Kasumi-1 (cell line): ENCODE measurements around the gene RB1.
"Not testable (repeated sequence)": the region's sequence is repeated elsewhere in the genome, so short reads cannot be mapped to it uniquely, and the experiment has no call there.

Experiments used
- DNase-seq, 2 experiments: peaks; one replicate each; lab custom pipeline; 2025; lab: John Stamatoyannopoulos, UW

The RB1 gene

DNA sequence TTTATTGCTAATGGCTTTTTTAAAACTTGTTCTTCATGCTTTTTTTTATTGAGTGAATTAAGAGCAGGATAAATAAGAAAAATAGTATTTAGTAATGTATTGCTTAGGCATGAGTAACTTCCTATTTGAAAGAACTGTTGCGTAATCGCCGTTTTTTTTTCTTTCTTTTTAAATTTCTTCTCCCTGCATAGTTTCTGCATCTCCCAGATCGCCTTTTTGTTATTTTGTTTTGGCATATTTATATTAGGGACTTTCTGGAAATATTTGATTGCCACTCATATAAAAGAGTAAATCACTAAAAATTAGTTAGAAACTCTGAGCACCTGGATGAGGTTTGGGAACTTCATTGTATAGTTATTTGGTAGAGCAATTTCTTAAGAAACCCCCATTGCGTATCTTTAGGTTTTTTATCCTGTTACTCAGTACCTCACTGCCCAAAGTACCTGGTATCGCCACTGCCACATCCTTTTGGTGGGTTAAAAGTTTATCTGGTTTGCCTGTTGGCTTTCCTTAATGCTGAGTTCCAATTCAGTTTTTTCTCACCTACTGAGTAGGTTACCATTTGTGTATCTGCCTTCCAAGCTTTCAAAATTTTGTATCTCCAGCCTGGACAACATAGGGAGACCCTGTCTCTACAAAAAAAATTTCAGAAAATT, 145.5 kb downstream of the RB1 start:
- peak; percentile 45 to 61 for DNase-seq

DNA sequence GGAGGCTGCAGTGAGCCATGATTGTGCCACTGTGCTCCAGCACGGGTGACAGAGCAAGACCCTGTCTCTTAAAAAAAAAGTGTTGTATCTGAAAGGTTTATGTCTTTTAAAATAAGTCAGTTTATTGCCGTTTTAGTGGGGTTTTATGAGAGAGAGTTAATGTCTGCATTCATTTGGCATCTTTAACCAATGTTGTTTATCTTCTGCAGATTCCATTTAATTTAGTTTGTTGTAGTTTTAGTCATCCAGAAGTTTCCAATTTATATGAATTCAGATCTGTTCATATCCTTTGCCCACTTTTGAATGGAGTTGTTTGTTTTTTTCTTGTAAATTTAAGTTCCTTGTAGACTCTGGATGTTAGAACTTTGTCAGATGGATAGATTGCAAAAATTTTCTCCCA, 146.1 kb downstream of the RB1 start:
- no peak for DNase-seq

DNA sequence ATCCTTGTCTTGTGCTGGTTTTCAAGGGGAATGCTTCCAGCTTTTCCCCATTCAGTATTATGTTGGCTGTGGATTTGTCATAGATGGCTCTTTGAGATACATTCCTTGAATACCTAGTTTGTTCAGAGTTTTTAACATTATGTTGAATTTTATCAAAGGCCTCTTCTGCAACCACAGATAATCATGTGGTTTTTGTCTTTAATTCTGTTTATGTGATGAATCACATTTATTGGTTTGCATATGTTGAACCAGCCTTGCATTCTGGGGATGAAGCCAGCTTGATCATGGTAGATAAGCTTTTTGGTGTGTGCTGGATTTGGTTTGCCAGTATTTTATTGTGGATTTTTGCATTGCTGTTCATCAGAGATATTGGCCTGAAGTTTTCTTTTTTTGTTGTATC, 147.6 kb downstream of the RB1 start:
- DNase-seq, result not testable (repeated sequence)

DNA sequence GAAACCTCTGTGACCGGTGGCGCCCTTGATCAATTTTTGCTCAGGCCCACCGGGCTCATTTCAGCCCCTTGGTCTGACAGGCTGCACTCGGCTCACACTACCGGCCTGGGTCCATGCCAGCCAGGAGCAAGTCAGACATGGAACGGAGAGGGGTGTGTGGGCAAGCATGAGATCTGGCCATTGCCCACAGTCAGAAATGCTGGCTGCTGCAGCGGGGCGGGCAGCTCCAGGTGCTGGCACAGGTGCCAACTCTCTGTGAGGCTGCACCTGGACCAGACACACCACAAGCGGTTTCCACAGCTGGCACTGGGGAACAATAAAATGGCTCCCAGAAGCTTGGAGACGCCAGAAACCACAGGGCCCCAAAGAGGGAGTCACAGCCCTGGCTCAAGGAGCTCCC, 153.0 kb downstream of the RB1 start:
- DNase-seq, result no peak

DNA sequence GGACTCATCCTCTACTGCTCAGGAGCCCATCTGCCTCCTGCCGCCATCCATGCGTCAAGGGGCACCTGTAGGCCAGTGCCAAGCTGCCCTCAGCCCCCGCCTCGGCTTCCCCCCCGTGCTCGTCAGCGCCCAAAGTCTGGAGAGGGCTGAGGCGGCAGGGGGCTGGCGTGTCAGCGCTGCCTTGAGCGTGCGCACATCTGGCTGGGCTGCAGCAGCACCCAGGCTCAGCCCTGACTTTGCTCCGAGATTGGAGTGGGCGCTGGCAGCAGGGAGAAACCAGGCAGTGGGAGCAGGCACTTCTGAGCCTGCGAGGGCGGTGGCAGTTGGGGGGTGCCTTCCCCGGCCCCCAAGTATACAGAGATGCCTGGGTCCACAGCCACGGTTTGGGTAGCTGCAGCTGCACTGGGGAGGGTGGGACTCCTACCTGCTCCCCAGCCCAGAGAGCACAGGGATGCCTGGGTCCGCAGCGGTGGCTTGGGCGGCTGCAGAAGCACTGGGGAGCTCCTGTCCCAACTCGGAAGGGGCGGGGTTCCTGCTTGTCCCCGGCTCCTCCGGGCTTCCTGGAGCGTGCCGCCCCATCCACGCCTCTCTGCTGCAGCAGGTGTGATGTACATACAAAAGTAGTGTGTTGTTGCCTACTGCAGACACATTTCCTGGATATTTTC, 154.2 kb downstream of the RB1 start:
- DNase-seq, result no peak

DNA sequence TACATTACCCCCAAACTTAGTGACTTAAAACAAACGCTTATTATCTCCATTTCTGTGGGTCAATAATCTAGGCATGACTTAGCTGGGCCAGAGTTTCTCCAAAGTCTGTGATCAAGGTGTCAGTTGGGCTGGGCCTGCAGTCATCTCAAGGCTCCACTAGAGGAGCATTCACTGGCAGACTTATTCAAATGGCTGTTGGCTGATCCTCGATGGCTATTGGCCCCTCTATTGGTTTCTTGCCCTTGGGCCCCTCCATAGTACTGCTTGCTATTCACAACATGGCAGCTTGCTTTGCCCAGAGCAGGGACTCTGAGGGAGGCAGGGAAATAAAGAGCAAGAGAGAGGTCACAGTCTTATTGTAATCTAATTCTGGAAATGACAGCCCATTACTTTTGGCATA, 171.7 kb downstream of the RB1 start:
- DNase-seq, result no peak

DNA sequence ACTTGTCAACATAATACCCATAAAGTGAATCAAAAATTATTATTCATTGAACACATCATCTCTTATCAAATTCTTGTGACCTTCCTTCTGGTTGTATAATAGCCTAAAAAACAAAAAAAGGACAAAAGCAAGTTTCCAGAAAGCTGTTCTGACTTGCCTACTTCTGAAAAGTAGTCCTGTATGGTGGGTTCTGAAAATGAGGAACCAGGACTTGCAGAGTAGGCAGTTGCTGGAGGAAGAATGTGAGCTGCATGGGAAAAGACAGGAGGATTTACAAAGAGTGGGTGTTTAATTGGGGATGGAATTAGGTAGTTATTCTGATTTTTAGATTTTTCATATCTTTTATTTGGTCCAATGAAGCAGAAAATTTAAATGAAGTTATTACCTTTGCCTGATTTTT, 172.7 kb downstream of the RB1 start:
- DNase-seq, result peak; percentile 64 to 65

DNA sequence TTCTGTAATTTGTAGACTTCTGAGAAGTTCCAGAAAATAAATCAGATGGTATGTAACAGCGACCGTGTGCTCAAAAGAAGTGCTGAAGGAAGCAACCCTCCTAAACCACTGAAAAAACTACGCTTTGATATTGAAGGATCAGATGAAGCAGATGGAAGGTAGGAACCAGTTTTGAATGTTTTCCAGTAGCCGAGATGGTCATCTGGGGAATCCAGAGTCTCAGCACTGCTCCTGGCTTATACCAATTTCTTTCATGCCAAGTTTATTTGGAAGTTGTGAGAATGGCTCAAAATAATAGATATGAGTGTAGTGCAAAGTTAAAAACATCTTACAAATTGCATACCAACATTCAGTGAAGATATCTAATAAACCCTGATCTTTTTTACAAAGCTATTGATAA, 173.1 kb downstream of the RB1 start:
- DNase-seq, result no peak

DNA sequence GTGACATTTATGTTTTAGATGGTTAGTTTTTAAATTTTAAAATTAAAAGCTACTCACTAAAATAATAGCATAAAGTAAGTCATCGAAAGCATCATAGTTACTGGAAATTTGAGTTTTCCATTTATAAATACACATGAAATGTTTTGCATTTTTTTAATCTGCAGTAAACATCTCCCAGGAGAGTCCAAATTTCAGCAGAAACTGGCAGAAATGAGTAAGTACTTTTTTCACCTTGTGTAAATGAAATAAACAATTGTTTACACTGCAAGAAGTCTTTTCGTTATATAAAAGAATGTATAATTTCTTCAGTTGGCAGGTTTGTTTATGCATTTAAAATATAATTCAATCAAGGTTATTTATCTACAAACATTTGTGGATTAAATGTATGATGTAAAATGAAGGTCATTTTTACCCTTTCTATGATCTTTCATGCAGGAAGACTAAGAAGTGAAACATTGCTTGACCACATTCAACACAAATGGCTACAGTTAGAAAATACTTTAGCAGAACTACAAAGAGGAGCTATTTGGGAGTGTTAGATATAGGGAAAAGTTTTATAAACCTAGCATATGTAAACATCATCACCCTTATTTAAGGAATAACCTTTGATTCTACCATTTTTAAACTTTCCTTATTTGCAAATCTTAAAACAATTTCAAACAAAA, 173.8 kb downstream of the RB1 start:
- DNase-seq, result no peak

DNA sequence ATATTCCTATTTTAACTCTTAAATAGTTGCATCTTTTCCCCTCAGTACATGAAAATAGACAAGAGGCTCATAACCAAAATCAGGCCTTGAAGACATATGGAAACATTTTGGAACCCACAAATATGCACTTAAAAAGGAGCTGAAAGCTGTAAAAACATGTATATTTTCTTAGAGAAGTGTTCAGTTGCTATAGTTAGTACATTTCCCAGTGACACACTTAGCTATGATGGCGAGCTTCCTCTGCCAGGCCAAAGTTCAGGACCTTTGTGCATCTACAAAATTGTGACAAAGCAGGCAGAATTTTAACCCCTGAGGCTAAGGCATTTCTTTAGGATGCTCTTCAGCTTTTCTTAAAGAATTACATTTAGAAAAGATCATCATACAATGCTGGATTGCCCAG, 174.8 kb downstream of the RB1 start:
- no peak for DNase-seq

DNA sequence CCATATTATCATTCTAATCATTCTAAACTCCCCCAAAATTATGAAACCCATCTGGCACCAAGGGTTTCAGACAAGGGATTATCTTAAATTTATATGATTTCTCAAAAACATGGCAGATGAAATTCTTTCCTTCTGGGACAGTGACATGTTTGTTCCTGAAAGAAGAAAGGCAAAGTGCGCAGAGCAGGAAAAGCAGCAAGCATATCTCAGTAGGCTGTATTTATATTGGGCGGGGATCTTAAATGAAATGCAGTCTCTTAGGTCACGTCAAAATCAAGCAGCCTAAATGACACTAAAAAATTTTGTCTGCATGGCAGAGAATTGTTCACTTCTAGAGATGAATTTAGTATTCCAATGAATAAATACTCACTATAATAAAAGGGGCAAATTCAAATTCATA, 180.0 kb downstream of the RB1 start:
- DNase-seq, result no peak

DNA sequence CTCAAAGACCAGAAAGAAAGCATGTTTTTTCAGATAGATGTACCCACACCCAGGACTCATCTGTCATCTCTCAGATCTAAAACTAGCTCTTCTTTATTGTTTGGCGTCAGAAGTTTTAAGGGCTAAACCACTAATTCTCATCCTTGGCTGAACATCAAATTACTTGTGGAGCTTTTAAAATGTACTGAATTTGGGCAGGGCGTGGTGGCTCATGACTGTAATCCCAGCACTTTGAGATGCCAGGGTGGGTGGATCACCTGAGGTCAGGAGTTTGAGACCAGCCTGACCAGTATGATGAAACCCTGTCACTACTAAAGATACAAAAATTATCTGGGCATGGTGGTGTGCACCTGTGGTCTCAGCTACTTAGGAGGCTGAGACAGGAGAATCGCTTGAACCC, 181.9 kb downstream of the RB1 start:
- no peak for DNase-seq

DNA sequence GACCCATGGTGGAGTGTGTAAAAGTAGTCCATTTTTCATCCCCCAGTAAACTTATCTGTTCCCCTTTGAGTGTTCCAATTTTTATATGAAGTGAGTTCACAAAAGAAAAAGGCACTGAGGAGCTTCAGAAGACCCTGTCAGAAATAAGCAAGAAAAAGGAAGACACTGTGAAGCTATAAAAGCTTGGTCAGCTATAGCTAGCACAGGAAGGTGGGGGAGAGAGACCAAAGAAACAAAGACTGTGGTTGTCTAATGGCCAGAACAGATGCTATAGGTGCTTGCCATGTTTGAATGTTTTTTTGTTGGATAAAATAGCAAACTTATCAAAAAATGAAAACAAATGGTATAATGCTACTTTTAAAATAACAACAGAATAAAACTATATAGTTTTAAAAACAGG, 182.8 kb downstream of the RB1 start:
- peak; percentile 37 to 57 for DNase-seq

DNA sequence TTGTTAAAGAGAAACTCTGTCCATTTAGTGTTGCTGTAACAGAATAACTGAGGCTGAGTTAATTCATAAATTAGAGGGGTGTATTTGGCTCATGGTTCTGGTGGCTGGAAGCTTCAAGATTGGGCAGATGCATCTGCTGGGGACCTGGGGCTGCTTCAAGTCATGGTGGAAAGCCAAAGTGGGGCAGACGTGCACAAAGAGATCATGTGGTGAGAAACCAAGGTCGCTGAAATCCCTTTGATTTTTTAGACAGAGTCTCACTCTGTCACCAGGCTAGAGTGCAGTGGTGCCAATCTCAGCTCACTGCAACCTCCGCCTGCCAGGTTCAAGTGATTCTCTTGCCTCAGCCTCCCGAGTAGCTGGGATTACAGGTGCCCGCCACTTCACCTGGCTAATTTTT, 183.3 kb downstream of the RB1 start:
- DNase-seq, result no peak

DNA sequence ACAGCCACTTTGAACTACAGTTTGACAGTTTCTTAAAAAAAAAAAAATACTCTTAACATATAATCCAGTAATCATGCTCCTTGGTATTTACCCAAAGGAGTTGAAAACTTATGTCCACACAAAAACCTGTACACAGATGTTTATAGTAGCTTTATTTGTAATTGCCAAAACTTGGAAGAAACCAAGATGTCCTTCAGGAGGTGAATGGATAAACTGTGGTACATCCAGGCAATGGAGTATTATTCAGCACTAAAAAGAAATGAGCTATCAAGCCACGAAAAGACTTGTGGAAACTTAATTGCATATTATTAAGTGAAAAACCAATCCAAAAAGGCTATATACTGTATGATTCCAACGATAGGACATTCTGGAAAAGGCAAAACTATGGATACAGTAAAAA, 184.4 kb downstream of the RB1 start:
- DNase-seq, result no peak

DNA sequence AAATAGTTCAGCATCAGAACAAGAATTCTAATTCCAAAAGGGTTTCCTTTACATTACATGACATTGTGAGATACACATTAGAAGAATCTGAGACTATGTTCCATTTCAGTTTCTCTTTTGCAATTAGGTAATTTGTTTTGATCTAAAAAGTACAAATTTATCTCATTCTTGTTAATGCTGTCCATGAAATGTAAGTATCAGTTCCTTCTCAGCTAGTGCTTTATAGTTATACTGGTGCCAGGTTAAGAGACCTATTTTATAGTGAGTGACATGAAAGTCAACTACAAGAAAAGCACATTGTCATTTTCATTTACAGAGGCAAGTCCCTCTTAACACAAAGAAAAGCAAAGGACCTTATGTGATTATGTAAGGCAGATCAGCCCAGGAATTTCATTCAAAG, 185.4 kb downstream of the RB1 start:
- DNase-seq, result no peak

DNA sequence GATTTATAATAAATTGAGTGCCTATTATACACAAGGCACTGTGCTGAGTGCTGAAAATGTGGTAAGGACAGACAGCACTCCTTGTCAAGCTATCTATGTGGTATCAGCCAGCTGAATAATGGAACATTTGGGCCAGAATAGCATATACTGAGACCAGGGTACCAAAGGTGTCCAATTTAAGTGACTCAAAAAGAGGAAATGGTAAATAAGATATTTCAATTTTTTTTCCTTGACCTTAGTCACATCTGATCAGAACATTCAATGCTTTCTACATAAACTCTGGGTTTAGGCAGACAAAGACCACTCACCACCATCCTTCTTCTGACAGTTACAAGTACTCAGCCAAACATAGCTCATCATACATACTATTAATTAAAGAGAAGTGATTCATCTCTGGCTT, 186.1 kb downstream of the RB1 start:
- no peak for DNase-seq

DNA sequence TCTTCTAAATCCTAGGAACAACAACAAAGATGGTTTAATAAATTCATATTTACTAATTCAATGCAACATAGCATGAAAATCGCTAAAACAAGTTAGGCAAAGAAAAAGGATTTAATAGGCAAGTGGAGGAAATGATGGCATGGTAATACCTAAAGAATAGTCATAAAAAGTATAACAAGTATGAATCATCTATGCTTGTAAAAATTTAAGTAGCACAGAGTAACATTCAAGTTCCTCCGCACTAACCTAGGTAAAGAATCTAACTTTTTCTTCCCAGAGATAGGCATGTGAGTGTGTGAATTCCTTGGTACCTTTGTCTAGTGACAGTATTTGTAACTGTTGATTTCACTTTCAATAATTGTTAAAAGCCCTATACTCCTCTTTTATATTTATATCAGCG, 186.7 kb downstream of the RB1 start:
- no peak for DNase-seq

DNA sequence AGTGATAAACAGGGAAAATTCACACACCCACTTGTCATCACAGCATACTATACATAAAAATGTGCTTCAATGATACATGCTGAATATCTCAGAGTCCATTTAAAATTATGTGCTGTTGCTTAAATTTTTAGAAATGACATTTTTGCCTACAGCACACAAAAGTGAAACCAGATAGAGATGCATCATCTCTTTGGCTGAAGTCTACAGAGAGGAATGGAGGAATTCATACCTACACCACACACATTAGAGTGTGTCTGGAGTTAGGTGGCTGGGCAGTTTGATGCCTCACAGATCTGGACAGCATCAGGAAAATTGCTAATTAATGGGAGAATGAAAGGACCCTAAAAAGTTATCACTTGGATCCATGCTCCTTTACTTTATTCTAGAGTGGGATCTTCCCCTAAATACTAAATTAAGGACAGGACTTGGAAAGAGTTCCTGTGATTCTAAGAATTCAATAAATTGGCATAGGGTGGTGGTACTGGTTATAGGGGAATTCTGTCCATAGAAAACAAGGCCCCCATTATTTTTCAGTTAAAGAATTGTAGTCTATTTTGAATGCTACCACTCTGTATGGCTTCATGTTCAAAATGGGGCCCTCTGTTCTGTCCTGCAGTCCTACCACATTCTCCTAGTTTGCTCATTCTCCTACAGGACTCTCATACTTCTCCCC, 188.0 kb downstream of the RB1 start:
- no peak for DNase-seq

DNA sequence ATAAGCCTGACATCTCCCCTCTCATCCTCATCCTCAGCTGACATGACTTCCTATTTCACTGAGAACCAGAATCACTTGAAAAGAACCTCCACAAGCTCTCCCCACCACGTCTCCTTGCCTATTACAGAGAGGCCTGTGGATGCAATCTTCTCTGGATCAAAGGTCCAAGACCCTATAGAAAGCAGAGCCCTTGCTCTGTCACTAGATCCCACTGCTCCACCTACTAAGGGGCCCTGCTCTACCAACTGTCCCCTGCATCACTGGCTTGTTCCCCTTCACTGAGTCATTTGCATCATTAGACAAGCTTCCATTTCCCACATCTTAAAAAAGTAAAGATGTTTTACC, 188.5 kb downstream of the RB1 start:
- peak; percentile 93 to 97 for DNase-seq

DNA sequence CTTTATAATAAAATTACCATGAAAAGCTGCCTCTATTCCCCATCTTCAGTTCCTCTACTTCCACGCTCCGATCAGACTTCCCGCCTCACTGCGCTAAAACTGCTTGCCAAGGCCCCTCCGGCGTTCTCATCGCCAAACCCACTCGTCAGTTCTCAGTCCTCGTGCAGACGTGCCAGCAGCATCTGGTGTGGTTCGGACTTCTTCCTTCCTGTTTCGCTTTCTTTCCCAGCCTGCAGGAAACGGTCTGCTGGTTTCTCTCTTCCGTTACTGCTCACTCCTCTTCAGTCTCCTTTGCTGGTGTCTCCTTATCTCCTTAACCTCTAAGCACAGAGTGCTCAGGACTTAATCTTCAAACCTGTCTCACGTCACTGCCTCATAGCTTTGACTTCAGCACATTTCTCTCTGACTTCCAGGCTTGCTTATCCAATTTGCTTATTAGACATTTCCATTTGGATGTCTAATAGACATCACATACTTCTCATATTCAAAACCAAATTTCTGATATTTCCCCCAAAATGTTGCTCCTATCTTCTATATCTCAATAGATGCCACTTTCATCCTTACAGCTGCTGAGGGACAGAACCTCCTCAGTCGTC, 189.0 kb downstream of the RB1 start:
- DNase-seq, result peak; percentile 100

DNA sequence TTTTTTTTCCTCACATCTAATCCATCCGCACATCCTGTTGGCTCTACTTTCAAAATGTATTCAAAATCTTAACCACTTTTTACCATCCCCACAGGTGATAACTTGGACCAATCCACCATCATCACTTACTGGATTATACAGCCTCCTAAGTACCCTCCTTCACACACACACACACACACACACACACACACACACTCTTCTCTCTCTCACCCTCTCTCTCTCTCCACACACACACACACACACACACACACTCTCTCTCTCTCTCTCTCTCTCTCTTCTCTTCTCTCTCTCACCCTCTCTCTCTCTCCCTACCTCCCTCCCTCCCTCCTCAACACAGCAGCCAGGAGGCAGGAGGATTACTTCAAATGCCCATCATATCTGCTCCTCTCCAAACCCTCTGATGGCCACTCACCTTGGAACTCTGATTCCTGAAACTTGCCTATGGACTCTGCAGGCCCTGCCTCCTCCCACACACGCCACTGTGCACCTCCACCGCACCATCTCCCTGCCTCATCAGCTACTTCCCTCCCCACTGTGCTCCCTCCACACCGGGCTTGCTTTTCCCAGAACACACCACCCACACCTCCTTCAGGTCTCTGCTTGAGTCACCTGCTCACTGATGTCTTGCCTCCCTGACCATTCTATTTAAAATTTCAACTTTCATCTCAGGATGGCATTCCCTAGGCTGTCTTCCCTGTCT, 189.7 kb downstream of the RB1 start:
- DNase-seq, result peak in 1 of 2 experiments; percentile 68
